CD4-positive, alpha-beta T cell (primary cell): ENCODE results near the gene GRIN2A. TPM values are rescaled to one million over a fixed set of nuclear protein-coding genes. Genes with fewer than 3 reads are reported as not detected.

ENCODE experiments used
- ATAC-seq: fragments of 200-7000 bp; cut with Tn5 transposase; one replicate; pipeline ENCODE4 v1.10.0; 2022; ENCODE audit warnings: mild to moderate bottlenecking; ENCODE audit not compliant: poor library complexity
- CTCF ChIA-PET: fragments of 350-600 bp; sonication (Branson Sonifier 250); formaldehyde crosslinking; loops from one replicate; lab custom pipeline; 2021; ENCODE audit warnings: antibody characterized with exemption, inconsistent platforms; lab: Charles Lee
- POLR2A ChIA-PET: fragments of 350-600 bp; sonication (Branson Sonifier 250); formaldehyde crosslinking; loops from one replicate; lab custom pipeline; 2021; ENCODE audit warnings: antibody characterized with exemption, inconsistent platforms; lab: Charles Lee
- DNase-seq, 14 experiments: peaks; one replicate each; pipeline ENCODE4 v3.0.0-alpha.2; 2013 to 2020; ENCODE audit warnings: mixed read lengths in 2 of 14
- H3K27ac ChIP-seq, 2 donors: one replicate each; pipeline versions ENCODE4 v1.5.1 to v1.7.0; 2013; ENCODE audit warnings: low read length in 2 of 2, low read depth in 1 of 2, mild to moderate bottlenecking in 1 of 2
- H3K27me3 ChIP-seq, 2 experiments: 1 replicate in 1 of 2; 2 replicates in 1 of 2; pipeline versions ENCODE4 v1.6.1 to v1.7.0; 2013; ENCODE audit warnings: low read length in 2 of 2, control low read depth in 1 of 2, mild to moderate bottlenecking in 1 of 2, moderate library complexity in 1 of 2; ENCODE audit not compliant: insufficient read depth in 2 of 2, control insufficient read depth in 1 of 2
- H3K36me3 ChIP-seq: one replicate; pipeline ENCODE4 v1.6.1; 2013; ENCODE audit warnings: low read length, control low read depth; ENCODE audit not compliant: insufficient read depth
- H3K4me1 ChIP-seq: one replicate; pipeline ENCODE4 v1.6.1; 2013; ENCODE audit warnings: low read length, control low read depth; ENCODE audit not compliant: insufficient read depth
- H3K4me3 ChIP-seq: one replicate; pipeline ENCODE4 v1.5.1; 2013; ENCODE audit warnings: mild to moderate bottlenecking, low read length, moderate library complexity
- H3K9me3 ChIP-seq, 2 experiments: 1 replicate in 1 of 2; 2 replicates in 1 of 2; pipeline versions ENCODE4 v1.6.1 to v1.7.0; 2013; ENCODE audit warnings: low read length in 2 of 2, mild to moderate bottlenecking in 2 of 2, control low read depth in 1 of 2, moderate library complexity in 1 of 2; ENCODE audit not compliant: control insufficient read depth in 1 of 2, insufficient read depth in 1 of 2
- H3K27ac Mint-ChIP-seq: one replicate; pipeline ENCODE4 v1.8.0; 2020; ENCODE audit warnings: mixed read lengths
- H3K27me3 Mint-ChIP-seq: one replicate; pipeline ENCODE4 v1.8.0; 2021; ENCODE audit warnings: mixed read lengths
- H3K36me3 Mint-ChIP-seq: one replicate; pipeline ENCODE4 v1.8.0; 2021; ENCODE audit warnings: low read depth, mixed read lengths
- H3K4me1 Mint-ChIP-seq: one replicate; pipeline ENCODE4 v1.8.0; 2021; ENCODE audit warnings: low read depth, mixed read lengths
- H3K4me3 Mint-ChIP-seq: one replicate; pipeline ENCODE4 v1.8.0; 2020; ENCODE audit warnings: mild to moderate bottlenecking, mixed read lengths
- H3K9me3 Mint-ChIP-seq: one replicate; pipeline ENCODE4 v1.8.0; 2020; ENCODE audit warnings: mixed read lengths
- CTCF ChIP-seq: fragments of 200-600 bp; IDR thresholded peaks from one replicate; pipeline ENCODE4 v1.8.0; 2022; ENCODE audit warnings: antibody characterized with exemption, mild to moderate bottlenecking
- intact Hi-C, 2 experiments: fragments of 100-400 bp; cut with DNase I in 1 of 2; cut with micrococcal nuclease in 1 of 2; formaldehyde crosslinking; loops; one replicate each; pipeline versions ENCODE4 v1.15.1 to v1.9.0; 2023 to 2025; cut with DNase I, micrococcal nuclease
- total RNA-seq, 174 experiments: library from RNA in 2 of 174; stranded (reverse) in 2 of 174; gene quantifications; one replicate each; pipeline ENCODE4 v1.2.3 and lab custom pipeline; 2021 to 2026

Gene GRIN2A
- total RNA-seq, 2 experiments from 2014 or later, result not detected

- DNase-seq (no peak), ATAC-seq (no peak)
- H3K9me3 Mint-ChIP-seq, result no peaks in the 10 kb centered on the region
- intact Hi-C loops, result no loop called here
- no peak overlapping the region for H3K4me3 Mint-ChIP-seq
- TF ChIP-seq CTCF, result no peak
- no peaks in the 10 kb centered on the region for H3K4me1 ChIP-seq
- H3K27me3 ChIP-seq, result no peaks in the 10 kb centered on the region
- H3K36me3 Mint-ChIP-seq, result no peaks in the 10 kb centered on the region
- no peaks in the 10 kb centered on the region for H3K4me1 Mint-ChIP-seq
- H3K36me3 ChIP-seq, result no peaks in the 10 kb centered on the region
- H3K9me3 ChIP-seq, result peaks cover 0 to 4% of the 10 kb centered on the region in 2 experiments
- no peak overlapping the region for H3K27ac Mint-ChIP-seq
- POLR2A ChIA-PET, result no interaction called here
- no peak overlapping the region for H3K4me3 ChIP-seq
- CTCF ChIA-PET, result no interaction called here
- H3K27me3 Mint-ChIP-seq, result peaks cover 20% of the 10 kb centered on the region
- H3K27ac ChIP-seq, result no peak overlapping the region
These were observed 168.5 kb downstream of the GRIN2A start for GRCh38 chr16:10013774-10014173.

- Histone ChIP-seq H3K36me3 (no peaks in the 10 kb centered on the region), H3K27me3 (no peaks in the 10 kb centered on the region), H3K27ac (no peak overlapping the region), H3K4me1 (no peaks in the 10 kb centered on the region), H3K4me3 (no peak overlapping the region), H3K9me3 (peaks cover 0 to under 1% of the 10 kb centered on the region in 2 experiments)
- ChIA-PET POLR2A (no interaction called here), CTCF (no interaction called here)
- ATAC-seq (no peak), DNase-seq (no peak)
- peaks cover 20% of the 10 kb centered on the region for H3K27me3 Mint-ChIP-seq
- H3K4me3 Mint-ChIP-seq, result no peak overlapping the region
- intact Hi-C loops, result no loop called here
- H3K9me3 Mint-ChIP-seq, result no peaks in the 10 kb centered on the region
- no peaks in the 10 kb centered on the region for H3K4me1 Mint-ChIP-seq
- no peak overlapping the region for H3K27ac Mint-ChIP-seq
- no peak for TF ChIP-seq CTCF
- H3K36me3 Mint-ChIP-seq, result no peaks in the 10 kb centered on the region
These were observed 168.9 kb downstream of the GRIN2A start for GRCh38 chr16:10013364-10013763.

GRCh38 chr16:10009684-10010083 lies 172.5 kb downstream of the GRIN2A start:
- Mint-ChIP-seq H3K9me3 (peaks cover 5% of the 10 kb centered on the region), H3K36me3 (no peaks in the 10 kb centered on the region), H3K4me3 (no peak overlapping the region), H3K4me1 (no peaks in the 10 kb centered on the region), H3K27ac (no peak overlapping the region), H3K27me3 (peaks cover 20% of the 10 kb centered on the region)
- intact Hi-C loops, result loop anchor here in 1 of 2 experiments (5.0 kb wide), 1 partner anchor 1557 kb away; no protein-coding TSS in a partner anchor
- no peaks in the 10 kb centered on the region for H3K4me1 ChIP-seq
- no peak overlapping the region for H3K27ac ChIP-seq
- ChIA-PET POLR2A (no interaction called here), CTCF (no interaction called here)
- DNase-seq, result no peak
- H3K27me3 ChIP-seq, result no peaks in the 10 kb centered on the region
- no peak overlapping the region for H3K4me3 ChIP-seq
- ATAC-seq, result no peak
- H3K9me3 ChIP-seq, result peaks cover 0 to 4% of the 10 kb centered on the region in 2 experiments
- TF ChIP-seq CTCF, result no peak
- no peaks in the 10 kb centered on the region for H3K36me3 ChIP-seq
